B cell (primary cell): ENCODE data around the gene PRKN. TPM values are rescaled to one million over a fixed set of nuclear protein-coding genes. Genes with fewer than 3 reads are reported as not detected.

ENCODE experiments used
- ATAC-seq: fragments of 200-7000 bp; cut with Tn5 transposase; one replicate; pipeline ENCODE4 v1.10.0; 2021; ENCODE audit warnings: low read depth, mild to moderate bottlenecking, moderate number of reproducible peaks, moderate library complexity
- CTCF ChIA-PET: fragments of 350-600 bp; sonication (Branson Sonifier 250); formaldehyde crosslinking; loops from one replicate; lab custom pipeline; 2021; ENCODE audit warnings: antibody characterized with exemption, inconsistent platforms; lab: Charles Lee
- POLR2A ChIA-PET: fragments of 350-600 bp; sonication (Branson Sonifier 250); formaldehyde crosslinking; loops from one replicate; lab custom pipeline; 2021; ENCODE audit warnings: antibody characterized with exemption; lab: Charles Lee
- DNase-seq: peaks from one replicate; pipeline ENCODE4 v3.0.0; 2013
- H2AFZ ChIP-seq: 2 replicates; pipeline ENCODE4 v1.6.1; 2012; ENCODE audit warnings: mild to moderate bottlenecking, low read depth, low read length; ENCODE audit not compliant: insufficient read depth, poor library complexity, severe bottlenecking
- H3K27ac ChIP-seq, 2 donors: 1 replicate in 1 of 2; 2 replicates in 1 of 2; pipeline ENCODE4 v1.5.1; 2012 to 2013; ENCODE audit warnings: low read length in 2 of 2, mild to moderate bottlenecking in 2 of 2, moderate library complexity in 1 of 2
- H3K27me3 ChIP-seq, 4 experiments: fragments of 200-600 bp in 1 of 4; sonication (generic) in 1 of 4; replicated peaks in 1 of 4; 1 replicate in 2 of 4; 2 replicates in 2 of 4; pipeline versions ENCODE4 v1.6.1 to v1.7.0; 2013 to 2016; ENCODE audit warnings: low read length in 3 of 4, mild to moderate bottlenecking in 2 of 4, mixed read lengths in 1 of 4, moderate library complexity in 1 of 4; ENCODE audit not compliant: insufficient read depth in 4 of 4, control insufficient read depth in 3 of 4; ENCODE audit errors: control extremely low read depth in 1 of 4
- H3K36me3 ChIP-seq, 2 experiments: replicated peaks in 1 of 2; 1 replicate in 1 of 2; 2 replicates in 1 of 2; pipeline versions ENCODE4 v1.6.1 to v1.7.1; 2013; ENCODE audit warnings: low read length in 1 of 2; ENCODE audit not compliant: insufficient read depth in 2 of 2, control insufficient read depth in 1 of 2; ENCODE audit errors: control extremely low read depth in 1 of 2, extremely low read depth in 1 of 2
- H3K4me1 ChIP-seq, 2 donors: fragments of 200-600 bp in 1 of 2; sonication (generic) in 1 of 2; 1 replicate in 1 of 2; 2 replicates in 1 of 2; pipeline versions ENCODE4 v1.5.1 to v1.6.1; 2013 to 2017; ENCODE audit warnings: low read length in 2 of 2; ENCODE audit not compliant: control insufficient read depth in 2 of 2, insufficient read depth in 2 of 2
- H3K4me2 ChIP-seq: replicated peaks from 2 replicates; pipeline ENCODE3; 2012; ENCODE audit warnings: mild to moderate bottlenecking, low read depth, low read length; ENCODE audit not compliant: poor library complexity, severe bottlenecking
- H3K4me3 ChIP-seq, 5 experiments: fragments of 200-600 bp in 1 of 5; sonication (generic) in 1 of 5; 1 replicate in 3 of 5; 2 replicates in 2 of 5; pipeline versions ENCODE4 v1.5.1 to v1.7.0; 2011 to 2016; ENCODE audit warnings: low read length in 4 of 5, mild to moderate bottlenecking in 4 of 5, low read depth in 2 of 5, control low read depth in 1 of 5, moderate library complexity in 1 of 5; ENCODE audit not compliant: insufficient read depth in 1 of 5; ENCODE audit errors: control extremely low read depth in 1 of 5, extremely low read depth in 1 of 5
- H3K79me2 ChIP-seq: fragments of 200-600 bp; sonication (generic); one replicate; pipeline ENCODE4 v1.6.0; 2016; ENCODE audit warnings: low read length; ENCODE audit not compliant: control insufficient read depth, insufficient read depth
- H3K9ac ChIP-seq: fragments of 200-600 bp; sonication (generic); 2 replicates; pipeline ENCODE4 v1.6.1; 2017; ENCODE audit warnings: mild to moderate bottlenecking, low read length, moderate library complexity
- H3K9me3 ChIP-seq, 3 donors: one replicate each; pipeline versions ENCODE4 v1.6.1 to v1.7.1; 2013; ENCODE audit warnings: low read length in 2 of 3; ENCODE audit not compliant: control insufficient read depth in 2 of 3, insufficient read depth in 1 of 3; ENCODE audit errors: control extremely low read depth in 1 of 3
- H4K20me1 ChIP-seq: 2 replicates; pipeline ENCODE4 v1.6.0; 2012; ENCODE audit warnings: mild to moderate bottlenecking, low read length; ENCODE audit not compliant: insufficient read depth, control insufficient read depth, poor library complexity, severe bottlenecking
- H3K27ac Mint-ChIP-seq: one replicate; pipeline ENCODE4 v1.8.0; 2021; ENCODE audit warnings: mixed read lengths
- H3K27me3 Mint-ChIP-seq: one replicate; pipeline ENCODE4 v1.8.0; 2021; ENCODE audit warnings: mixed read lengths
- H3K4me1 Mint-ChIP-seq: one replicate; pipeline ENCODE4 v1.8.0; 2021; ENCODE audit warnings: mixed read lengths
- H3K4me3 Mint-ChIP-seq: one replicate; pipeline ENCODE4 v1.8.0; 2021; ENCODE audit warnings: mixed read lengths
- H3K9me3 Mint-ChIP-seq: one replicate; pipeline ENCODE4 v1.8.0; 2022; ENCODE audit warnings: mixed read lengths; ENCODE audit not compliant: insufficient read depth
- CTCF ChIP-seq: fragments of 200-600 bp; IDR thresholded peaks from one replicate; pipeline ENCODE4 v1.8.0; 2022; ENCODE audit warnings: antibody characterized with exemption, mild to moderate bottlenecking
- EZH2 ChIP-seq: IDR thresholded peaks from 2 replicates; pipeline ENCODE4 v1.6.1; 2012; ENCODE audit warnings: borderline replicate concordance, low read depth, mild to moderate bottlenecking, moderate library complexity, low read length; ENCODE audit not compliant: insufficient read depth, poor library complexity, severe bottlenecking
- WGBS: methylation state at CpG from one replicate; pipeline ENCODE4 v1.1.5; 2013; ENCODE audit warnings: missing lambda C conversion rate; ENCODE audit not compliant: insufficient coverage; 5-methylcytosine and 5-hydroxymethylcytosine counted together
- intact Hi-C: fragments of 100-400 bp; cut with micrococcal nuclease; formaldehyde crosslinking; loops from one replicate; pipeline ENCODE4 v1.10.0; 2022
- polyA plus RNA-seq: library from polyadenylated mRNA; depleted of rRNA; stranded (reverse); fragments of >200 nt; gene quantifications from 2 replicates; pipeline ENCODE4 v1.2.3, GENCODE V29; 2012
- total RNA-seq, 2 donors: library from RNA; stranded (reverse); fragments of 120-200 nt in 1 of 2; gene quantifications; 1 replicate in 1 of 2; 2 replicates in 1 of 2; pipeline versions ENCODE4 v1.2.3 to v1.2.4, GENCODE V29; 2013 to 2022

The PRKN gene
- total and polyA plus RNA-seq, 2 donors (not counting 1 experiment from before 2014, with no cell fraction given), result 1.6 to 6.2 TPM

- H3K9me3 Mint-ChIP-seq, result peaks cover 5% of the 10 kb centered on the region
- H3K27ac Mint-ChIP-seq, result no peak overlapping the region
- Histone ChIP-seq H3K9ac (no peak overlapping the region), H4K20me1 (no peaks in the 10 kb centered on the region), H3K4me1 (no peaks in the 10 kb centered on the region), H3K36me3 (no peaks in the 10 kb centered on the region), H3K4me3 (no peak overlapping the region), H3K27ac (no peak overlapping the region), H3K79me2 (no peaks in the 10 kb centered on the region), H3K4me2 (no peak overlapping the region), H3K27me3 (no peaks in the 10 kb centered on the region), H3K9me3 (peaks cover 0 to 11% (median 0%) of the 10 kb centered on the region in 3 donors), H2AFZ (no peak overlapping the region)
- no peaks in the 10 kb centered on the region for H3K4me1 Mint-ChIP-seq
- no peak for DNase-seq
- no peak overlapping the region for H3K4me3 Mint-ChIP-seq
- H3K27me3 Mint-ChIP-seq, result no peaks in the 10 kb centered on the region
- ChIA-PET CTCF (no interaction called here), POLR2A (no interaction called here)
- WGBS, result 90% methylated on average over 5 of the region's 7 CpGs
- intact Hi-C loops, result no loop called here
- no peak for TF ChIP-seq CTCF
- TF ChIP-seq EZH2, result no peak
- ATAC-seq, result no peak
These were observed 249.3 kb downstream of the PRKN start for GRCh38 chr6:162478192-162478671.

- POLR2A ChIA-PET, result no interaction called here
These were observed 252.8 kb downstream of the PRKN start for GRCh38 chr6:162474722-162475121.

More at GRCh38 chr6:162474722-162475121, 252.8 kb downstream of the PRKN start:
- intact Hi-C loops, result no loop called here
- peaks cover 5% of the 10 kb centered on the region for H3K9me3 Mint-ChIP-seq
- no peaks in the 10 kb centered on the region for H3K27me3 ChIP-seq
- no peaks in the 10 kb centered on the region for H3K4me1 Mint-ChIP-seq
- no peaks in the 10 kb centered on the region for H3K27me3 Mint-ChIP-seq
- no peak overlapping the region for H3K27ac ChIP-seq
- ATAC-seq (no peak), DNase-seq (no peak)
- no peak overlapping the region for H3K9ac ChIP-seq
- H4K20me1 ChIP-seq, result no peaks in the 10 kb centered on the region
- WGBS, result no CpG with 5 or more reads among the region's 2 CpGs
- no peak for TF ChIP-seq EZH2
- no peak for TF ChIP-seq CTCF
- no peak overlapping the region for H3K4me3 ChIP-seq
- H2AFZ ChIP-seq, result no peak overlapping the region
- no peaks in the 10 kb centered on the region for H3K36me3 ChIP-seq
- no peak overlapping the region for H3K27ac Mint-ChIP-seq
- no peaks in the 10 kb centered on the region for H3K4me1 ChIP-seq
- H3K79me2 ChIP-seq, result no peaks in the 10 kb centered on the region
- H3K4me3 Mint-ChIP-seq, result no peak overlapping the region
- peaks cover 0 to 10% (median 0%) of the 10 kb centered on the region in 3 donors for H3K9me3 ChIP-seq
- CTCF ChIA-PET, result no interaction called here
- no peak overlapping the region for H3K4me2 ChIP-seq
